ENCODE results near the gene PTPN6. TPM values are rescaled to one million over a fixed set of nuclear protein-coding genes. Genes with fewer than 3 reads are reported as not detected.
A peak's percentile ranks its signal among the peaks of the same experiment; 100 is the strongest.

The PTPN6 gene
- total RNA-seq, 1 experiment from 2014 or later = 13.7 TPM

- intact Hi-C loops (cut with micrococcal nuclease; ENCODE audit: unreplicated experiment) (no loop called here), in situ Hi-C loops (cut with HindIII; ENCODE audit: low pct_unique_long_range_greater_than_20kb, low sequenced_read_pairs) (no loop called here)
- DNase-seq (ENCODE audit: low read depth, low spot score) (no peak), ATAC-seq (peak; percentile 22; the same call in 1 of the 2 replicates)
- CTCF ChIA-PET = interaction anchor here (0.8 kb wide), 1 partner anchor 11 kb away, joined by 4 read pairs; no protein-coding TSS in a partner anchor
- H3K27ac ChIP-seq (ENCODE audit: low read length) = peak overlapping the region; percentile 51; the same call in 1 of the 2 replicates
- no peak for TF ChIP-seq POLR2AphosphoS5 (IDR thresholded peaks at IDR 0.05; ENCODE audit: low read depth, low read length)
- TF ChIP-seq TCF7L2 (IDR thresholded peaks at IDR 0.05; ENCODE audit: low read depth, low read length) = no peak
- TF ChIP-seq SIN3A (IDR thresholded peaks at IDR 0.05; ENCODE audit: borderline replicate concordance, insufficient read depth, low read depth, low read length) = no peak
- TF ChIP-seq REST (IDR thresholded peaks at IDR 0.05; ENCODE audit: insufficient read depth in 1 of 2, low read depth in 2 of 2, low read length in 1 of 2) = no peak
- no peak for TF ChIP-seq CTCF (IDR thresholded peaks at IDR 0.05)
- POLR2A ChIA-PET = no interaction called here
- no peaks in the 10 kb centered on the region for H3K9me3 ChIP-seq (ENCODE audit: control insufficient read depth, insufficient read depth, low read depth, low read length)
- no TSS peak for BruUV-seq (replicated peaks)
- H3K27me3 ChIP-seq (ENCODE audit: control insufficient read depth, insufficient read depth, low read length) = no peaks in the 10 kb centered on the region
- H3K36me3 ChIP-seq (ENCODE audit: control insufficient read depth, insufficient read depth, low read length) = no peaks in the 10 kb centered on the region; the same call in 1 of the 2 replicates
- H3K4me1 ChIP-seq (ENCODE audit: control insufficient read depth, insufficient read depth, low read length) = peaks cover 4% of the 10 kb centered on the region; the same call in 1 of the 2 replicates
- peak overlapping the region; percentile 43 to 69 for H3K4me3 ChIP-seq (ENCODE audit: low read depth in 2 of 2, low read length in 2 of 2)
Observed at GRCh38 chr12:6914947-6915788, 36.0 kb upstream of the PTPN6 start.

- peaks cover 4% of the 10 kb centered on the region; the same call in 1 of the 2 replicates for H3K4me1 ChIP-seq (ENCODE audit: control insufficient read depth, insufficient read depth, low read length)
- intact Hi-C loops (cut with micrococcal nuclease; ENCODE audit: unreplicated experiment) = no loop called here
- CTCF ChIA-PET = no interaction called here
- in situ Hi-C loops (cut with HindIII; ENCODE audit: low pct_unique_long_range_greater_than_20kb, low sequenced_read_pairs) = no loop called here
- no TSS peak for BruUV-seq (replicated peaks)
- H3K36me3 ChIP-seq (ENCODE audit: control insufficient read depth, insufficient read depth, low read length) = no peaks in the 10 kb centered on the region; the same call in 1 of the 2 replicates
- no peak overlapping the region for H3K27ac ChIP-seq (ENCODE audit: low read length)
- no peaks in the 10 kb centered on the region for H3K27me3 ChIP-seq (ENCODE audit: control insufficient read depth, insufficient read depth, low read length)
- ATAC-seq = no peak
- TF ChIP-seq CTCF (IDR thresholded peaks at IDR 0.05) (no peak), POLR2AphosphoS5 (IDR thresholded peaks at IDR 0.05; ENCODE audit: low read depth, low read length) (no peak), REST (IDR thresholded peaks at IDR 0.05; ENCODE audit: insufficient read depth in 1 of 2, low read depth in 2 of 2, low read length in 1 of 2) (no peak), TCF7L2 (IDR thresholded peaks at IDR 0.05; ENCODE audit: low read depth, low read length) (no peak), SIN3A (IDR thresholded peaks at IDR 0.05; ENCODE audit: borderline replicate concordance, insufficient read depth, low read depth, low read length) (no peak)
- POLR2A ChIA-PET = no interaction called here
- no peak for DNase-seq (ENCODE audit: low read depth, low spot score)
- H3K9me3 ChIP-seq (ENCODE audit: control insufficient read depth, insufficient read depth, low read depth, low read length) = no peaks in the 10 kb centered on the region
- H3K4me3 ChIP-seq (ENCODE audit: low read depth in 2 of 2, low read length in 2 of 2) = peak overlapping the region in 1 of 2 experiments; percentile 69; a peak in 2 of 4 replicates
Observed at GRCh38 chr12:6915789-6916285, 35.3 kb upstream of the PTPN6 start.

All from Panc1 (cell line).